SK-N-SH treated with all-trans-retinoic acid at 6 μM for 48 hours (cell line): ENCODE measurements around the gene GRK5.

Source experiments
- ISL1 ChIP-seq: fragments of 250-450 bp; sonication (Bioruptor Pico); IDR thresholded peaks from 2 replicates; pipeline ENCODE4 v2.1.2; 2022; ENCODE audit warnings: mild to moderate bottlenecking, moderate library complexity
- OSR1 ChIP-seq: fragments of 250-450 bp; sonication (Bioruptor Pico); IDR thresholded peaks from 2 replicates; pipeline ENCODE4 v1.8.0; 2022; ENCODE audit warnings: moderate library complexity, mild to moderate bottlenecking, inconsistent platforms
- SNAI2 ChIP-seq: fragments of 250-450 bp; sonication (Bioruptor Pico); IDR thresholded peaks from 2 replicates; pipeline ENCODE4 v1.5.0; 2020; ENCODE audit warnings: mild to moderate bottlenecking, moderate library complexity
- TCF4 ChIP-seq: fragments of 250-450 bp; sonication (Bioruptor Pico); IDR thresholded peaks from 2 replicates; pipeline ENCODE4 v1.8.0; 2021; ENCODE audit warnings: mild to moderate bottlenecking, moderate library complexity, borderline replicate concordance
- ZFP30 ChIP-seq: fragments of 450-650 bp; formaldehyde crosslinking; IDR thresholded peaks from 2 replicates; pipeline ENCODE4 v1.5.0; 2022; ENCODE audit warnings: mild to moderate bottlenecking, moderate library complexity

- TF ChIP-seq ZFP30 (CRISPR knock-in tag) (no peak), SNAI2 (CRISPR knock-in tag) (no peak), OSR1 (CRISPR knock-in tag) (no peak), ISL1 (CRISPR knock-in tag) (no peak), TCF4 (no peak)
Observed at GRCh38 chr10:119451300-119451896, 244.0 kb downstream of the GRK5 start.
